Lower leg skin (tissue), 3 donors: Measurements from ENCODE around the gene SCUBE1.

Experiments used
- CTCF ChIP-seq, 3 donors: fragments of 450-650 bp; IDR thresholded peaks; one replicate each; pipeline ENCODE4 v1.5.1; 2016; ENCODE audit warnings: antibody characterized with exemption in 3 of 3, mild to moderate bottlenecking in 3 of 3, moderate library complexity in 2 of 3
- POLR2A ChIP-seq, 2 donors: fragments of 450-650 bp; IDR thresholded peaks; one replicate each; pipeline ENCODE4 v1.6.1; 2016 to 2017; ENCODE audit warnings: antibody characterized with exemption in 2 of 2, mild to moderate bottlenecking in 1 of 2, moderate library complexity in 1 of 2

- TF ChIP-seq CTCF (IDR thresholded peaks at IDR 0.05): no peak
- TF ChIP-seq POLR2A (IDR thresholded peaks at IDR 0.05): no peak
Measured at GRCh38 chr22:43263645-43264514, 79.3 kb downstream of the SCUBE1 start.
